ENCODE data around the gene DCHS2.

Gene DCHS2

DNA sequence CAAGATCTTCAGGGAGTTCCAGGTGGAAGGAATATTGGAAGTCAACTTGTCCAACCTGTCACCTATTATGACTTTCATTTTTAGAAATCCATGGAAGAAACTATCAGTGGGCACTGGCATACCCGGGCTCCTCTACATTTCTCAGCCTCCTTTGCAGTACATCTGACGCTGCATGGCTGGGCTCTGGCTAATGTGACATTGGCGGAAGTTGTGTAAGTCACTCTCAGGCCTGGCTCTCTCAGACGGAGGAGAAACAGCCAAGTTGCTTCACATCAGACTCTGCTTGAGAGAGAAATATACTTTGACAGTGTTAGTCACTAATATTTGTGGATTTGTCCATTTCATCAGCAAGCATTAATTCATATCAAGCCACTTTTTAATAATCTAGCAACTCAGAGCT is 4.5 kb downstream of the DCHS2 start:
- no peak for DNase-seq

DNA sequence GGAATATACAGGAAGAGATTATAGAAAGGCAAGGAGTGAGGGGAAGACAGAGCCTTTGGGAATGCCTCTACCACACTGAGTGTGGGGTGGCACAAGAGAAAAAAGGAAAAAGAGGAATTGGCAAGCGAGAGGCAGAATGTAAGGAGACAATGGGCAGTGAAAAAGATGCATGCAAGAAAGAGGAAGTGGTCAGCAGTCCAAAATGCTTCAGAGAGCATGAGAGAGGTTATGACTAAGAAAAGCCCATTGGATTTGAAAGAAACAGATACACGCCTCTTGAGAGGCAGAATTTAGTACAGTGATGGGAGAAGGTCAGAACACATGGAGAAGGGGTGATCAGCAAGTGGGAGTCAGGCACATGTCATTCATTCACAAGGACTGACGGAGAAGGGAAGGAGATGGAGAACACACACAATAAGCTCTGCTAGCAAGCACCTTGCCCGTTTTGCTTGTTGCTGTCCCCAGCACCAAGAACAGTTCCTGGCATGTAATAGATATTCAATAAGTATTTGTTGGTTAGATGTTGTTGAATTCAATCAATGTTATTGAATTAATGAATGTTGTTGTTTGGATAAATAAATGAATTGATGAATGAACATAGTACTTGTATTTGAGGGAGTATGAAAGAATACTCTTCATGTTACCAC is 6.3 kb downstream of the DCHS2 start:
- no peak for DNase-seq

DNA sequence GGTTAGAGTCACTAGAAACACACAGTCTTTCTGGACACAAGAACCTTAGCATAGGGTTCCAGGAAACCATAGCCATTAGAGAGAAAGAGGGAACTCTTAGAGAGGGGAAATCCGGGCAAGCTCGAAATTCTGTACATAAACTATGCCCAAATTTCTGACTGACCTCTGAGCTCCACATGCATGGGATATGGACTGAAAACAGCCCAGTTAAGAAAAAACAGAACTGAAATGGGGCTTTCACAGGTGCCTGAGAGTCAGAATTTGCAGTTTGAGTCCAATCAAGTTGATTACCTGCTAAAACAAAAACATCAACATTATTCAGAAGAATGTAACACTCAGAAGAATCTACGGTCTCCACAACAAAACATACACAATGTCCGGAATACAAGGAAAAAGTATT is 13.1 kb downstream of the DCHS2 start:
- no peak for DNase-seq

DNA sequence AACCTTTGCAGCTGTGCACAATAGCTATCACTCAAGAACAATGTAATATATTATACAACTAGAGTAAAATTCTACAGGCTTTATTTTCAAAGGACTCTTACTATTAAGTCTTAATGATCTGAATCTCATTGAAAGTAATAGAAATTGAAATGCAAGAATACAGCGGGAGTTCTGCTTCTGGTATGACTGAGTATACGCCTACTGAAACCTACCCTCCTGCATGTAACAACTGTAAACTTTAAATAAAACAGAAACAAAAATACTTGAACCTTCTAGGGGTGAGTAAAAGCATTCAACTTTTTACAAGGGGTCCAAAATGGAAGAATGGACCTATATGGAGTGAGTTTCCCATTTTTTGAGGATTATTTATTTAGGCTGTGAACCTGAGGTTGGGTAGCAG is 13.5 kb downstream of the DCHS2 start:
- no peak for DNase-seq

DNA sequence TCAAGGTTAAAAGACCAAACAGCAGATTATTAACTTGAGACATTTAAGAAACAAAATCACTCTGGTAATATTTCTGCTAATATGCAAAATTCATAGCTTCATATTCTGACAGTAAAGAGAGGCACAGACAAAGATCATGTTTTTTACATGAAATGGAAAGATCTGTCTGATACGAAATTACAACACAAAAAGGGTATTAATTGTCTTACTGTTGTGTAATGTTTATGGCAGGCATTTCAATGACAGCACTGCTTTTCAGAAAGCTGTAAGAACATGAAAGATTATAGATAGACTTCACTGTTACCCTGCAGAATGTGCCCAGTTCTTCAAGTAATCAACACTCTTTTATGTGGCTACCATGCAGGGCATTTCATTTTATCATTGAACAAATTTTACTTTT is 15.4 kb downstream of the DCHS2 start:
- DNase-seq, result no peak

DNA sequence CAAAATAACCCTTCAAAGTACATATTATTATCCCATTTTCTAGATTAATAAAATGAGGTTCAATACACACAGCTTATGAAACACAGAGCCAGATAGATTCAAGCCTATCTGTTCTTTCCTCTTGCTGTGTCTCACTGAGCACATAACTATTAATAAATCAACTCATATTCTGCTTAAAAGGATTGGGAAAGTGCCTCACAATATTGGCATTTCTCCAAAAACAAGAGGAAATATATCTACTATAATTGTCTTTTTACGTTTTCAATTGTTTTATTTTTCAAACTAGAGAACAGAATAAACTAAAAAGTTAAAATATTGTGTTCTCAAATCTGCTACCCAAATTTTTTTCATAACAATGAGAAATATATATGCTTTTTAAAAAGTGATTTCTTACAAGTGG is 15.8 kb downstream of the DCHS2 start:
- DNase-seq, result no peak

DNA sequence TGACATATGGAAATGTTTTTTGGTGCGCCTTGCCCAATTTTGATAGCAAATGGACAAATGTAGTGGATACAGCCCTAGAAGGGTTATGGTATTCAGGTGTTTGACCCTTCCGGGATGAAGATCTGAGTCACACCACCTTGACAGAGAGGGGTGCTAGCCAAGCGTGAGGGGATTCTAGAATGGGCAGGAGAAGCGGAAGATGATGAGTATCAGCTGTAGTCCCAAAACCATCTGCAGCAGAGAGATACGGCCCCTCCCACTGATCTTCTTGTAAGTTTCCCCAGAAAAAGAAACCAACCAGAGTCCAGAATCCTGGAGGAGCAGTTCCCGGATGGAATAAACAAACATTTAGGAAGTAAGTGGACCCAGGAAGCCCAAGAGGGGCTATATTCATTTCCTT is 18.1 kb downstream of the DCHS2 start:
- no peak for DNase-seq

DNA sequence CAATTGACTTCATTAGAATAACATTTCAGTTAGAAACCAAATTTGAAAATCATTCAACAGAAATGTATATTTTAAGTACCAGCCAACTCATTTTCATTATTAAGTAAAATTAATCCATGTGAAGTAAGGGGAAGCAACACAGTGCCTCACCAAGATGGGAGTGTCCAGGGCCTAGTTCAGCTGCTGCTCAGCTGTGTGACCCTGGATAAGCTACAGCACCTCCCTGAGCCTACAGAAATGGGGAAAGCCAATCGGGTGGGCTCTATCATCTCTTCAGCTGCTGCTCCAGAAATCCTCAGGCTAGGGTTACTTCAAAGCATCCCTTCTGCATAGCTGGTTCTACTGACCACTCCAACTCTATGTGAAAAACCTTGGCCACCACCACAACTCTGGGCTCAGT is 18.7 kb downstream of the DCHS2 start:
- no peak for DNase-seq

DNA sequence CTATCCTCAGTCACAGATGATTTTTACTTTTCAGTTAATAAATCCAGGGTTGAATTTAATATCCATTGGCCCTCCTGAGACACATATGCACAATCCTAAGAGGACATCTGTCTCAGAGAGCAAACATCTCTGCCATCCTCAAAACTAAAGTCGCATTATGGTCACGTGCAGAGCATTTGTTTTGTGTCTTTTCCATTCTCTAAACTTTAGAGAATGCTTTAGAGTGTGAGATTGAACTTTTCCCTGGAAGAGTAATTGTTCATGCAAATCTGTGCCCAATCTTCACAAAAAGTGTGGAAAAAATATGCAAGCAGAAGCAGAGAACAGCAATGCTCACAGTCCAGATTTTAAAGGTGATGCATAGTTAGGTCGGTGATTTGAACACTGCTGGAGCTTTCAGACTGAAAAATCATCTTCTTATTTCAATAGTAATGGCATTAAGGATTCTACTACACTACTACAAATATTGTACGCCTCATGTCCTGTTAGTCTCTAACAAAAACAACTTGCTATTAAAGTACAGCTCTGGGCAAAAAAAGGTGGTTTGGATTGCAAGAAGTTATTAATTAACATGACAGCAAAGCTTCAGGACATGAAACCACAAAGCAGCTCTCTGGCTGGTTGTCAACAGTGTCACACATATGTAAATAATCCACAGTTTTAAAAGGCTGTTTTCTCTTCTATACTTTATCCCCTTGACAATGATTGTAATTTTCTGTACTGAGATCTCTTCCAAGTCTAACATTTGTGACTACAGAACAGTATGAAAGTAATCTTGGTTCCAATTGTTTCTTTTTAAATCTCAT is 19.9 kb downstream of the DCHS2 start:
- no peak for DNase-seq

DNA sequence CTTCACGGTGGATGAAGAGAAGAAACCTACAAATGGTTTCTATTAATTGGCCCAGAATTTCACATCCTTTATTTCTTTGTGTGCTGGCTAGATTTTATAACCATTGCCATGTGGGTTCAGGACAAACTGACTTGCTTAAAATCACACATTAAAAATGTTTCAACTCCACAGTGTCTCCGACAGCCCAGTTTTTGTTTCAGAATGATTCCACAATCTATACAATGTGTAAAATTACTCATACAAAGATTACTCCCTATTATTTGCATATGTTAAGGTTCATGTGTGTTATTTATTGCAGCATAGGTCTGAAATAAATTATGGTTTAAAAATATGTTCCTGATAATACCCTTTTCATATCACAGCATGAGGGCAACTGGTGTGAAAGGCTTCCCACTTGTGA is 20.6 kb downstream of the DCHS2 start:
- no peak for DNase-seq

DNA sequence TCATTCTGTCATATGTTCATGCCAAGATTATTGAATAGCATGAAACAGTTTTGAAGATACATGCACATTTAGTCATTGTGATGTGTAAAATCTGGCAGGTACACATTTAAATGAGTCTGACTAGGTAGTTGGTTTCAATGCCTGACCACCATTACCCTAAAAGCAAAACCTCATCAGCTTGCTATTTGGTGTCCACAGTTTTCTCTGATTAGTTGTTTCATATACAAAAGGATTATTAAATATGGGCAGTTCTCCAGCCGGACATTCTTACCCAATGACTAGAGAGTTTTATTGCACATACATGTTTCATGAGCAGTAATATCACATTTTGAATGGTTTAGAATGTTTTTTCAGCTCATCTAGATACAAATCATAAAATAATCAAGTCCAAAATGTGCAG is 23.7 kb downstream of the DCHS2 start:
- no peak for DNase-seq

DNA sequence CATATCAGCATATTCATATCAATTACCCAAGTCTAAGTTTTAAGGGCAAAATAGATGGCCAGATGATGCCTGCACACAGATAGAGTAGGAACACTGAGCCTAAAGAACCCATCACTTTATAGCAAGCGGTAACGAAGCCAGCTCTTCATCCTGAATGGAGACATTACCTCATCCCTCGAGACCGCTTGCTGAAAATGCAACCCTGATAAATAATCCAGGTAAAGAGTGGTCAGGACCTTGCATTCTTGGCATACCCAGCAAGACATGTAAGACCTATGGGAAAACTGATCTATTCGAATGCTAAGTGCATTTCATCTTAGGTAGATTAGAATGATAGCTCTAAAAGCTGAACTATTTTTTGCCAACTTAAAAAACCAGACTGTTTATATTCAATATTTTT is 25.3 kb downstream of the DCHS2 start:
- DNase-seq, result no peak

DNA sequence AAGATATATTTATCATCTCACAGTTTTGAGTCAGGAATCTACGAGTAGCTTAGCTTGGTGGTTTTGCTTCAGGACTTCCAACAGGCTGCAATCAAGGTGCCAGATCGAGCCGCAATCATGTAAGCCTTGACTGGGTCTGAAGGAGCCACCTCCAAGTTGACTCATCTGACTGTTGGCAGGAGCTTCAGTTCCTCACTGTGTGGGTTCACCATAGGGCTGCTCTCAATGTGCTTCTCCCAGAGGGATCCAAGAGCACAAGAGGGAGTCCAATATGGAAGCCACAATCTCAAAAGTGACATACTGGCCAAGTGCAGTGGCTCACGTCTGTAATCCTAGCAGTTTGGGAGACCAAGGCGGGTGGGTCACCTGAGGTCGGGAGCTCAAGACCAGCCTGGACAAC is 26.5 kb downstream of the DCHS2 start:
- DNase-seq, result no peak

DNA sequence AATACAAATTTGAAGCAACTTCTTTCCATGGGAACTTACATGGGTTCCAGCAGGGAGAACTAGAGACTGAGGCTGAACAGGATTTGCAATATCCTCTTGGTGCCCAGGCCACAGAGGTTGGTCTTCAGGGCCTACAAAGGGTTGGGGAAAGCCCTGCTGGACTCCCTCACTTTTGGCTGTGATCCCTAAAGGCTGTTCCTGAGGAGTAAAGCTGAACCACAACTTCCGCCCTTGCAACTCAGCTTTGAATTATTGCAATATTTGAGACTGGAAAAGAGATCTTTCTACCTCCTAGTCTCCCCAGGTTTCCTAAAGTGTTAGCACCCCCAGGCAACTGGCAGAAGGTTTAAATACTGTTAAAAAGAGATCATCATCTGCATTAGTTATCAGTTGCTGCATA is 26.9 kb downstream of the DCHS2 start:
- DNase-seq, result no peak

DNA sequence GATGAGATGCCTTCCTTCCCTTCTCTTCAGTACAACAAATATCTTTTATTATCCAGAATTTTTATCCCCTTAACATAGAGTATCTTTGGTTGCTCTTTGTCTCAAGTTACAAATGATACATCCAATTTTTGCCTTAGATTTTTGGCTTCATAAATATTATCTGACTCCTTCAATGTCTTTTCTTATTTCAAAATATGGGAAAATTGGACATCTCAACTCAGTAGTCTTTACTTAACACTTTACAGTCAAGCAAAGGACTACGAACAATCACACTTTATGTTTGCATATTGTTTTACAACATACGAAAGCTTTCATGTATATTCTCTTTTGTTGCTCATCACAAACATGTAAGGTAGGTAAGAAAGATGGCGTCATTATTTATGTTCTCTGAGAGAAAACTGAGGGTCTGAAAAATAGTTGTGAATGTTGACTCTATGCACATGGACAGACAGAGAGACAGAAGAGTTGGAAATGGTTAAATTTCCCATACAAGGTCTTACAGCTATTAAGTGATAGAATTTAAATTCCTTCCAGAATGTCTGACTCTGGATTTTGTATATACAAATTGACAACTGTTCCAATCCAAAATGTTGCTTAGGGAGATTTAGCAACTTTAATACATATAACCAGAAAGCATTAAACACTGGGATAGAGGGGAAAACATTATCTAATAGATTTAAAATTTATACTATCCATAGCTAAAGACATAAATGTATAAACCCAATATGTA is 29.4 kb downstream of the DCHS2 start:
- no peak for DNase-seq

DNA sequence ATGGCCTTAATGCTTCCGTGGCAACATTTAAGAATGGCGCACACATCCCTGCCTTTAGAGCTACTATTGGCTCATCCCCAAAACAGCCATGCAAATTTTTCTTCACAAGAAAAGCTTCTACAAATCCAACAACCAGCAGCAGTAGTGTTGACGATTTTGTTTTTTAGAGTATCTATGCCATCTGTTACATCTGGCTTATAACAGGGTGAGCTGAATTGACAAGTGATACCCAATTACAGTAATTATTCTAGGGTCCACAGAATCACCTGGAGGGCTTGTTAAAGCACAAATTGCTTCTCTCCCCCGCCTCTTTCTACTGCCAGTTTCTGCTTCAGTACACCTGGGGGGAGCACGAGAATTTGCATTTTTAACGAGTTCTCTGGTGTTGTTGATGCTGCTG is 34.1 kb downstream of the DCHS2 start:
- no peak for DNase-seq

DNA sequence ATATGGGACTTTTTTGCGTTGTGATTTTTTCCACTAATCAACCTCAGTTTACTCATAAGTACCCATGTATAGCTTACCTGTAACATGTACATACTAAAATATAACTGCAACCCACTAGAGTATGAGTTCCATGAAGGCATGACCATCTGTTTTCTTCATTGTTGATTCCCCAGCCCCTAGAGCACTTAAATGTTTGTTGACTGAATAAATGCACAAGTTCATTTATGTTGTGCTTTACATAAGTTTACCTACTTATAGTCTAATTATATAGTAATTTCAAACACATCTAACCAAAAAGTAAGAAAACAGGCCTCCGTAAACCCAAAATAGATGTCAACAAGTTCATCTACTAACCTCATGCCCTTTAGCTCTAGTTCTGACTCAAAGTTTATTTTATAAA is 34.7 kb downstream of the DCHS2 start:
- DNase-seq, result no peak

DNA sequence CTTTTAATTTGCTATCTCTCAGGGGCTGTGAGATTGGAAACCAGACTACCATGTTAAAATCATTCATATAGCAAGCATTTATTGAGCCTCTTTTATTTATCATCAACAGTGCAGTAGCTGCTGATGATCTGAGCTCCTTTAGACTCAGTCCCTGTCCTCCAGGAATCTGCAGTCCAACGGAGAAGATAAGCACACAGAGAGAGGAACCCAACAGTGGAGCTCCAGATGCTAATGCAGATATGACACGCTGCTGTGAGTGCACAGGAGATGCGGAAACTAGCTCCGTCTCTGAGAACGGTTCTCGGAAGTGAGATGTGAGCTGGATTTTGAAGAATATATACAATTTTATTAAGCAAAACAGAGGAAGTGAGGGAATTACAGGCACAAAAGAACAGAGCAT is 35.4 kb downstream of the DCHS2 start:
- no peak for DNase-seq

DNA sequence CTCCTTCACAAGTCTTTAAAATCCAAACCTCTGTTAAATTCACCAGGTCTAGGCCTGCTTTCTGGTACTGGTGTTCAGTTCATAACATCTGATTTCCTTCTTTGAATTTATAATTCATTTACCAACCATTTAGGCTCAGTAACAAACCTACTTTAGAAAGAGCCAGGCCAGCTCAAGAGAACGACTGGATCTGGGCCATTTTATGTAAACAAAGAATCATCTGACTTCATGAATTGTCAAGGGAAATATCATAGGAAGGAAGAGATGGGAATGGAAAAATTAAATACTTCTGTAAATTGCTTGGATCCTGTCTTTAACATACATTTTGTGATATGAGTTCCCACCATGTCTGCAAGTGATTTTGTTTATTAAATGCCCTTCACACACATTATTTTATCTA is 36.5 kb downstream of the DCHS2 start:
- DNase-seq, result no peak

DNA sequence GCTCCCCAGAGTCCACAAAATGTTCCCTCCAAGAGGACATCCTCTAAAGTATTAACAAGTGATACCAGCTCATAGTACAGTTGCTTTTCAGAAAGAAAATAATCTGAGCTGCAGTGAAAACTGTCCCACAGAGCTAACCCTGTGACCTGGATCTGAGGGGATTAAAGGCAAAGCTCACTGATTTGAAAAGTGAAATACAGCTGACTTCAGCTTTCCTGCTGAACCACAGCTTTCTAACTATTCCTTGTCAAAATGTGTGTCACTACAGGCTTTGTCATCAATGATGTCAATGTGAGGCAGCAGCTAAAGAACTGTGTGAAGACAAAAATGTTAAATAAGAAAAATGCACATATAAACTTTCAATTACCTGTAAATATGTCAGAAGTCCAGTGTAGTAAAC is 36.9 kb downstream of the DCHS2 start:
- DNase-seq, result no peak

DNA sequence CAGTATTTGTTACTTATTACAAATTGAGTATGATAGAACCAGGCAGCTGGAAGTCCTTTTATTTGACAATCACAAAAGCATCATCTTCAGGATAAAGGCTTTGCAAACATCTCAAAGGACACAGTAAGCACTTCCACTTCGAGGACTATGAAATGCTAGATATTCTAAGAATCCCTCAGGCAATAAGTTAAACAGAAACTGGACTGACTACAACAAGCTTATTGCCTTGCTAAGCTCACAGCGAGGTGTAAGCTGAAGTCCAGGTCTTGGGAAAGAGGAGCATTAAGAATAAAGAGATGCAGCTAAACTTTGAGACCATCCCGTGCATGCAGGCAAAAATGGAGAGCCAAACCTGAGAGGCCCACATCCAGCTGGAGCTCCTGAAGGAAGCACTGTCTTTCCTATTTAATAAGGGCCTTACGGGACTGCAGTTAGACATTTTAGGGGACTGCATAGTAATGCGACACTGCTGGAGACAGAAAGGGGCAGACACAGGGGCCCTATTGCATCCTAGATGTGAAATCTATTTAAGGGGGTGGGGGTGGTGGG is 38.7 kb downstream of the DCHS2 start:
- DNase-seq, result no peak

DNA sequence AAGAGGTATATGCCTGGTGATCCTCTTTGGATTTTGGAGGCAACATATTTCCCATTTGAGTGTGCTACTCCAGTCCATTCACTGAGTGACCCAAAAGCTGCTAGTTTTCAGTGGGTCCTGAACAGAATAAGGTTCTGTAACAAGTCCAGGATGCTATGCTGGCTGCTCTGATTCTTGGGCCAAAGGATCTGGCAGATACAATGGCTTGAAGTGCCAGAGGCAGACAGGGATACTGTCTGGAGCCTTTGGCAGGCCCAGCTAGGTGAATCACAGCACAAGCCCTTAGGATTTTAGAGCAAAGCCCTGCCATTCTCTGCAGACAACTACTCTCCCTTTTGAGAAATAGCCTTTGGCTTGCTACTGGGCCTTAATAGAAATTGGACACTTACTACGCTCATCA is 40.6 kb downstream of the DCHS2 start:
- DNase-seq, result no peak

DNA sequence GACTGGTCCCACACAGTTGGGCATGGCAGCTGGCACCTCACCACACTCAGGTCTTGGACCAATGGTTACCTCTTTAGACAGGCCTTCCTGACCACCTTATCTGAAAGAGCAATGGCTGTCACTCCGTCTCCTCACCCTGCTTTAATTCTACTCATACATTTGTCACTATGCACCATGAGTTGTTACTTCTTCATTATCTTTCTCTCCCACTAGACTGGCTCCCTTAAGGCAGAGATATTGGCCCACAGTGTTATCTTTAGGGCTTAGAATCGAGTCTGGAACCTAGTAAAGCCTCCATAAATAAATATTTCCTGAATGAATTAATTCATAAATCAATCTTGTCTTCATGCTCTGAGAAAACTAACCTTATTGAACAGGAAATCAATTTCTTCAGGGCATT is 46.6 kb downstream of the DCHS2 start:
- DNase-seq, result no peak

DNA sequence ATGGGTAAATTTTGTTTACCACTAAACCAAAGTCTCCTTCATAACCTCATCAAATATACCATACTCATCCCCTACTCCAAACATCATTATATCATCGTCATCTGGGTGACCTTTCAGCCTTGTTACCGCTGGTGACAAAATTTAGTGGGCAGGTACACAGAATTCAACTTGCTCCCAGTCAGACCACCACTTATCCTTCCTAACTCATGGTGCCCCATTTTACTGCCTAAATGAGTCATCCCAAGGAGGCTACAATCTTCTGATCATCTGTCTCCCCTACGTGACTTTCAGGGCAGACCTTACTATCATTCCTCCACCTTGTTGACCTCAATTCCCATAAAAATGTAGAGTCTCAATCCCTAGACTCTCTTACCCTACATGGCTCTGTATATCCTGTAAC is 49.6 kb downstream of the DCHS2 start:
- DNase-seq, result no peak
